Loucy (cell line): ENCODE data around the gene METTL4.

Source experiments
- H2AFZ ChIP-seq: fragments of 200-600 bp; sonication (generic); 2 replicates; pipeline ENCODE4 v1.6.0; 2016; ENCODE audit warnings: antibody characterized with exemption, mild to moderate bottlenecking, low read length, moderate library complexity
- H3F3A ChIP-seq: fragments of 200-600 bp; 2 replicates; pipeline ENCODE4 v1.6.0; 2016; ENCODE audit warnings: antibody characterized with exemption, low read depth, mild to moderate bottlenecking
- H3K27me3 ChIP-seq: fragments of 200-600 bp; sonication (generic); 2 replicates; pipeline ENCODE4 v1.6.1; 2014; ENCODE audit warnings: low read length, mild to moderate bottlenecking; ENCODE audit not compliant: insufficient read depth, poor library complexity, severe bottlenecking
- H3K36me3 ChIP-seq: fragments of 200-600 bp; sonication (generic); 2 replicates; pipeline ENCODE4 v1.6.1; 2016; ENCODE audit warnings: low read length; ENCODE audit not compliant: insufficient read depth
- H3K4me1 ChIP-seq: fragments of 200-600 bp; sonication (generic); 2 replicates; pipeline ENCODE4 v1.5.1; 2014; ENCODE audit warnings: low read length, mild to moderate bottlenecking; ENCODE audit not compliant: insufficient read depth, poor library complexity, severe bottlenecking
- H3K4me2 ChIP-seq: fragments of 200-600 bp; sonication (generic); 2 replicates; pipeline ENCODE4 v1.6.0; 2014; ENCODE audit warnings: antibody characterized with exemption, low read length, low read depth, mild to moderate bottlenecking; ENCODE audit not compliant: poor library complexity, severe bottlenecking
- H3K4me3 ChIP-seq: fragments of 200-600 bp; sonication (generic); 2 replicates; pipeline ENCODE4 v1.5.1; 2014; ENCODE audit warnings: low read length, mild to moderate bottlenecking, mixed read lengths; ENCODE audit not compliant: poor library complexity, severe bottlenecking
- H3K79me2 ChIP-seq: fragments of 200-600 bp; sonication (generic); 2 replicates; pipeline ENCODE4 v1.6.1; 2014; ENCODE audit warnings: low read length; ENCODE audit not compliant: insufficient read depth
- H3K9ac ChIP-seq: fragments of 200-600 bp; sonication (generic); 2 replicates; pipeline ENCODE4 v1.6.0; 2014; ENCODE audit warnings: mild to moderate bottlenecking, low read depth, low read length, moderate library complexity; ENCODE audit not compliant: poor library complexity, severe bottlenecking
- H3K9me2 ChIP-seq: fragments of 200-600 bp; sonication (generic); replicated peaks from 2 replicates; pipeline ENCODE4 v1.6.1; 2016; ENCODE audit warnings: low read depth, low read length, mixed read lengths
- H3K9me3 ChIP-seq: fragments of 200-600 bp; sonication (generic); 2 replicates; pipeline ENCODE4 v1.6.1; 2014; ENCODE audit warnings: mild to moderate bottlenecking, antibody characterized with exemption, low read length, low read depth; ENCODE audit not compliant: insufficient read depth
- H4K20me1 ChIP-seq: fragments of 200-600 bp; sonication (generic); 2 replicates; pipeline ENCODE4 v1.6.0; 2014; ENCODE audit warnings: antibody characterized with exemption, low read length, mild to moderate bottlenecking; ENCODE audit not compliant: insufficient read depth, poor library complexity, severe bottlenecking
- EZH2phosphoT487 ChIP-seq: fragments of 200-600 bp; IDR thresholded peaks from 2 replicates; pipeline ENCODE4 v1.6.1; 2018; ENCODE audit warnings: antibody characterized with exemption, mild to moderate bottlenecking, moderate library complexity, borderline replicate concordance
- TF ChIP-seq, protein P1 (sequence below): fragments of 200-600 bp; sonication (generic); conservative IDR thresholded peaks from 2 replicates; pipeline ENCODE4 v1.5.1; 2014; ENCODE audit warnings: mild to moderate bottlenecking, antibody characterized with exemption, low read length

METTL4 gene

GRCh38 chr18:2606335-2606734, 35.0 kb upstream of the METTL4 start:
- H3K9me3 ChIP-seq = no peaks in the 10 kb centered on the region
- peaks cover 69% of the 10 kb centered on the region for H3K36me3 ChIP-seq
- H3K4me3 ChIP-seq = peak overlapping the region; percentile 68

DNA sequence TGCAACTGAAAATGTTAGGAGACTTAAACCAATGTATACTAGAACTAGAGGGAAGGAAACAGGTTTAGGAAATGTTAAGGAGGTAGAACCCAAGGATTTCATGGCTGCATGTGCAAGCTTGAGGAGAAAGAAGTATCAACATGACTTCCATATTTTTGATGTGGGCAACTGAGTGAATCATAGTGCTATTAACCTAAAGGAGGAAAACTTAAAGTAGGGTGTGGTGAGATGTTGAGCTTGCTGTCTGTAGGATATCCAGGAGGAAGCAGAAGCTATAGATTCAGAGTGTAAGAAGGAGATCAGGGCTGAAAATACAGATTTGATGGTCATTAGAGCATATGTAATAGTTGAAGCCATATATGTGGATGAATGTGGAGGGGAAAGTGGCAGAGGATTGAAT, 31.5 kb upstream of the METTL4 start:
- H3F3A ChIP-seq = peaks cover 12% of the 10 kb centered on the region
- H4K20me1 ChIP-seq = peaks cover 2% of the 10 kb centered on the region
- H3K4me1 ChIP-seq = peaks cover 43% of the 10 kb centered on the region
- H3K9me3 ChIP-seq = no peaks in the 10 kb centered on the region
- H3K27me3 ChIP-seq = no peaks in the 10 kb centered on the region
- peak overlapping the region; percentile 6 for H3K4me2 ChIP-seq
- H3K36me3 ChIP-seq = peaks cover 61% of the 10 kb centered on the region
- no peak overlapping the region for H3K9ac ChIP-seq
- TF ChIP-seq, protein P1, sequence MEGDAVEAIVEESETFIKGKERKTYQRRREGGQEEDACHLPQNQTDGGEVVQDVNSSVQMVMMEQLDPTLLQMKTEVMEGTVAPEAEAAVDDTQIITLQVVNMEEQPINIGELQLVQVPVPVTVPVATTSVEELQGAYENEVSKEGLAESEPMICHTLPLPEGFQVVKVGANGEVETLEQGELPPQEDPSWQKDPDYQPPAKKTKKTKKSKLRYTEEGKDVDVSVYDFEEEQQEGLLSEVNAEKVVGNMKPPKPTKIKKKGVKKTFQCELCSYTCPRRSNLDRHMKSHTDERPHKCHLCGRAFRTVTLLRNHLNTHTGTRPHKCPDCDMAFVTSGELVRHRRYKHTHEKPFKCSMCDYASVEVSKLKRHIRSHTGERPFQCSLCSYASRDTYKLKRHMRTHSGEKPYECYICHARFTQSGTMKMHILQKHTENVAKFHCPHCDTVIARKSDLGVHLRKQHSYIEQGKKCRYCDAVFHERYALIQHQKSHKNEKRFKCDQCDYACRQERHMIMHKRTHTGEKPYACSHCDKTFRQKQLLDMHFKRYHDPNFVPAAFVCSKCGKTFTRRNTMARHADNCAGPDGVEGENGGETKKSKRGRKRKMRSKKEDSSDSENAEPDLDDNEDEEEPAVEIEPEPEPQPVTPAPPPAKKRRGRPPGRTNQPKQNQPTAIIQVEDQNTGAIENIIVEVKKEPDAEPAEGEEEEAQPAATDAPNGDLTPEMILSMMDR = no peak
- no peak for TF ChIP-seq EZH2phosphoT487
- no peak overlapping the region for H2AFZ ChIP-seq
- H3K9me2 ChIP-seq = no peaks in the 10 kb centered on the region
- no peak overlapping the region for H3K4me3 ChIP-seq
- H3K79me2 ChIP-seq = peaks cover 8% of the 10 kb centered on the region; the same call in 1 of the 2 replicates

More at GRCh38 chr18:2606335-2606734, 35.0 kb upstream of the METTL4 start:
- Histone ChIP-seq H3K9ac (peak overlapping the region; percentile 59), H3K4me1 (peaks cover 43% of the 10 kb centered on the region), H3K9me2 (no peaks in the 10 kb centered on the region), H4K20me1 (no peaks in the 10 kb centered on the region), H3K79me2 (peaks cover 8% of the 10 kb centered on the region; the same call in 1 of the 2 replicates), H3K27me3 (no peaks in the 10 kb centered on the region), H2AFZ (no peak overlapping the region), H3K4me2 (peak overlapping the region; percentile 93), H3F3A (peaks cover 8% of the 10 kb centered on the region)
- TF ChIP-seq EZH2phosphoT487 = no peak
- TF ChIP-seq, protein P1 = no peak

- no peak overlapping the region for H2AFZ ChIP-seq
- H3K4me1 ChIP-seq = peaks cover 12% of the 10 kb centered on the region
Measured at GRCh38 chr18:2597639-2598038, 26.3 kb upstream of the METTL4 start.

More at GRCh38 chr18:2597639-2598038, 26.3 kb upstream of the METTL4 start:
- Histone ChIP-seq H3F3A (0 out of 2 replicates have a peak, but pooled peaks cover 4% of the 10 kb centered on the region), H3K36me3 (peaks cover 74% of the 10 kb centered on the region), H3K9me2 (no peaks in the 10 kb centered on the region), H3K4me2 (no peak overlapping the region), H3K27me3 (no peaks in the 10 kb centered on the region), H4K20me1 (peaks cover 2% of the 10 kb centered on the region), H3K4me3 (no peak overlapping the region), H3K79me2 (no peaks in the 10 kb centered on the region; the same call in 1 of the 2 replicates), H3K9ac (no peak overlapping the region), H3K9me3 (0 out of 2 replicates have a peak, but pooled peaks cover 7% of the 10 kb centered on the region)
- TF ChIP-seq, protein P1 = no peak
- no peak for TF ChIP-seq EZH2phosphoT487
